Ishikawa (cell line): ENCODE results near the gene KRT1.

Source experiments
- CEBPB ChIP-seq: IDR thresholded peaks from 2 replicates; pipeline ENCODE4 v1.6.1; 2012
- CREB1 ChIP-seq: IDR thresholded peaks from 2 replicates; pipeline ENCODE4 v1.6.1; 2012; ENCODE audit warnings: low read depth
- EGR1 ChIP-seq: IDR thresholded peaks from 2 replicates; pipeline ENCODE4 v1.6.1; 2012
- EP300 ChIP-seq: IDR thresholded peaks from 2 replicates; pipeline ENCODE4 v1.6.1; 2012; ENCODE audit warnings: borderline replicate concordance
- FOXM1 ChIP-seq: IDR thresholded peaks from 2 replicates; pipeline ENCODE4 v1.6.1; 2012; ENCODE audit warnings: low read depth, borderline replicate concordance
- NFIC ChIP-seq: IDR thresholded peaks from 2 replicates; pipeline ENCODE4 v1.6.1; 2012
- RAD21 ChIP-seq: IDR thresholded peaks from 2 replicates; pipeline ENCODE4 v1.6.1; 2012; ENCODE audit warnings: low read depth
- TAF1 ChIP-seq: IDR thresholded peaks from 2 replicates; pipeline ENCODE4 v1.6.1; 2012; ENCODE audit warnings: low read depth, mild to moderate bottlenecking
- TCF12 ChIP-seq: IDR thresholded peaks from 2 replicates; pipeline ENCODE4 v1.6.1; 2012; ENCODE audit warnings: low read depth
- TEAD4 ChIP-seq: IDR thresholded peaks from 2 replicates; pipeline ENCODE4 v1.6.1; 2012
- YY1 ChIP-seq: IDR thresholded peaks from 2 replicates; pipeline ENCODE4 v1.6.1; 2012; ENCODE audit warnings: low read depth
- ZBTB7A ChIP-seq: IDR thresholded peaks from 2 replicates; pipeline ENCODE4 v1.6.1; 2012; ENCODE audit warnings: low read depth
- TF ChIP-seq, protein P1 (sequence below): IDR thresholded peaks from 2 replicates; pipeline ENCODE4 v1.6.1; 2012
- TF ChIP-seq, protein P2 (sequence below): IDR thresholded peaks from 2 replicates; pipeline ENCODE4 v1.6.1; 2012; ENCODE audit warnings: low read depth, mild to moderate bottlenecking
- TF ChIP-seq, protein P3 (sequence below): IDR thresholded peaks from 2 replicates; pipeline ENCODE4 v1.6.1; 2012

The KRT1 gene

DNA sequence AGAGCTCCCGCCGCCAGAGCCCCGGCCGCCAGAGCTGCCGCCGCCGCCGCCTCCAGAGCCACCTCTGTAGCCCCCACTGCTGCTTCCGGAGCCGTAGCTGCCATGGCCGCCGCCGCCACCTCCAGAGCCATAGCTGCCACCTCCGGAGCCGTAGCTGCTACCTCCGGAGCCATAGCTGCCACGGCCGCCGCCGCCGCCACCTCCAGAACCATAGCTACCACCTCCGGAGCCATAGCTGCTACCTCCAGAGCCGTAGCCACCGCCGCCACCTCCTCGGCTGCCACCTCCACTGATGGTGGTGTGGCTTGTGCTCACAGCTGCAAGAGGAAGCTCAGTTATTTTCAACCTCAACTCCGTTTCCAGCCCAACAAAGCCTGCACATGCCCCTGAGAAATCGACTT, 4.9 kb downstream of the KRT1 start:
- TF ChIP-seq EP300, result no peak
- no peak for TF ChIP-seq RAD21

DNA sequence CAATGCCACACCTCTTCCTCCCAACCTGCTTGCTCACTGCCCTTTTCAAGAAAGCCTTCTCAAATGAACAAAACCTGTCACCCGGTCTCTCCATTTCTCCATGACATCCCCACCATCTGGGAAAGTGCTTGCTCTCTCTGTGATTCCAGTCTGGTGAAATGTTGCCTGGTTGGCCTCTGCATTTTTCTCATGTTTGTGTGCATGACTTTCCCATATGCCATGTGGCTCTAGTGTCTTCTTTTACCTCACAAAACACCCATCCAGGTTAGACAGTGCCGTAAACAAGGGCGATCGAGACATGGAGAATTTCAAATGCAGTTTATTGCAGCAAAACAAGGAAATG, 5.8 kb downstream of the KRT1 start:
- TF ChIP-seq RAD21, result no peak

DNA sequence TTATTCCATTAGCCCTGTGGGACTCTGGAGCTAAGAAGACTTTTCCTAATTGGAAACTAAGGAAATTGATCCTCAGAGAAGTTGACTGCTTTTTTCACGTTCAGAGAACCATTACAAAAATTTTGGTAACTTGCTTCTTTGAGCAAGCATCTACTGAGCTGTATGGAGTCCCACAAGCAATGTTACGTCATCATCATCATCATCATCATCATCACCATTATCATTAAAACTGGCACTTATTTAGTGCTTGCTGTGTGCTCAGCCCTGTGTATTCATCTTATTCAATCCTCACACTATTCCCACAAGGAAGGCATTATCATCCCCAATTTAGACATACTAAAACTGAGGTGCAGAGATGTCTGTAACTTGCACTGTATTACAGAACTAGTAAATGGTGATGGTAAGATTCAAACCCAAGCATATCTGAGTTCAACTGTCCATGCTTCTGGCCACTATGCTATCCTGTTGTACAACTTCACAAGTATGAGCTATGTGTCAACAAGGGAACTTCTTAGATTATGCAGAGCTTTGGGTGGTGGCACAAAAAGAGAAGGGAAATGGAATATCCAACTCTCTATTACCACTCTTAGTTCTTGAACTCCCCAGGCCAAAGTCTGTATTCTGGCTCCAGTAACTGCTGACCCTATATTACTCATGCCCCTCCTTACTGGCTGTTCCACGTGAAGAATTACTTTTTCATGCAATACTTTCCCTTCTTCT, 6.3 kb downstream of the KRT1 start:
- TF ChIP-seq FOXM1, result no peak
- TF ChIP-seq YY1, result no peak
- TF ChIP-seq, protein P1, sequence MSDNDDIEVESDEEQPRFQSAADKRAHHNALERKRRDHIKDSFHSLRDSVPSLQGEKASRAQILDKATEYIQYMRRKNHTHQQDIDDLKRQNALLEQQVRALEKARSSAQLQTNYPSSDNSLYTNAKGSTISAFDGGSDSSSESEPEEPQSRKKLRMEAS, result no peak
- TF ChIP-seq EGR1, result no peak
- no peak for TF ChIP-seq ZBTB7A
- TF ChIP-seq TAF1, result no peak
- TF ChIP-seq TEAD4, result no peak
- no peak for TF ChIP-seq TCF12
- TF ChIP-seq, protein P2, sequence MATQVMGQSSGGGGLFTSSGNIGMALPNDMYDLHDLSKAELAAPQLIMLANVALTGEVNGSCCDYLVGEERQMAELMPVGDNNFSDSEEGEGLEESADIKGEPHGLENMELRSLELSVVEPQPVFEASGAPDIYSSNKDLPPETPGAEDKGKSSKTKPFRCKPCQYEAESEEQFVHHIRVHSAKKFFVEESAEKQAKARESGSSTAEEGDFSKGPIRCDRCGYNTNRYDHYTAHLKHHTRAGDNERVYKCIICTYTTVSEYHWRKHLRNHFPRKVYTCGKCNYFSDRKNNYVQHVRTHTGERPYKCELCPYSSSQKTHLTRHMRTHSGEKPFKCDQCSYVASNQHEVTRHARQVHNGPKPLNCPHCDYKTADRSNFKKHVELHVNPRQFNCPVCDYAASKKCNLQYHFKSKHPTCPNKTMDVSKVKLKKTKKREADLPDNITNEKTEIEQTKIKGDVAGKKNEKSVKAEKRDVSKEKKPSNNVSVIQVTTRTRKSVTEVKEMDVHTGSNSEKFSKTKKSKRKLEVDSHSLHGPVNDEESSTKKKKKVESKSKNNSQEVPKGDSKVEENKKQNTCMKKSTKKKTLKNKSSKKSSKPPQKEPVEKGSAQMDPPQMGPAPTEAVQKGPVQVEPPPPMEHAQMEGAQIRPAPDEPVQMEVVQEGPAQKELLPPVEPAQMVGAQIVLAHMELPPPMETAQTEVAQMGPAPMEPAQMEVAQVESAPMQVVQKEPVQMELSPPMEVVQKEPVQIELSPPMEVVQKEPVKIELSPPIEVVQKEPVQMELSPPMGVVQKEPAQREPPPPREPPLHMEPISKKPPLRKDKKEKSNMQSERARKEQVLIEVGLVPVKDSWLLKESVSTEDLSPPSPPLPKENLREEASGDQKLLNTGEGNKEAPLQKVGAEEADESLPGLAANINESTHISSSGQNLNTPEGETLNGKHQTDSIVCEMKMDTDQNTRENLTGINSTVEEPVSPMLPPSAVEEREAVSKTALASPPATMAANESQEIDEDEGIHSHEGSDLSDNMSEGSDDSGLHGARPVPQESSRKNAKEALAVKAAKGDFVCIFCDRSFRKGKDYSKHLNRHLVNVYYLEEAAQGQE, result no peak
- TF ChIP-seq CREB1, result no peak

DNA sequence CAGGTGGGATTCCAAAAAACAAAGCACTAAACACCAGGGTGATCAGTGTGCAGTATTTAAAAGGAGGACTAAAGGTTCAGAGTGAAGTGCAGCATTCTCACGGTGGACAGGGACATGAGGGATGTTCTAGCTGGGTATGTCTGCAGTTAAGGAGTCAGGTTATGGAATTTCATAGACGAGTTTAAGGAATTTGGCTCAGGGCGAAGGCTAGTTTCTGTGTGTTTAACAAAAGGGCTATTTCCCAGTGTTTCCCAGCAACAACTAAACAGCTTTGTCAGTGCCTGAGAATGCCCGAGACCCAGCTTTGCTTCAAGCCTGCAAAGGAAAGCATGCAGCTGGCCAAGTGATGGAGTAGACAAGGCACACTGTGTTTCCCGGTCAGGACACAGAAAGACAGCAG, 7.0 kb downstream of the KRT1 start:
- TF ChIP-seq, protein P3, sequence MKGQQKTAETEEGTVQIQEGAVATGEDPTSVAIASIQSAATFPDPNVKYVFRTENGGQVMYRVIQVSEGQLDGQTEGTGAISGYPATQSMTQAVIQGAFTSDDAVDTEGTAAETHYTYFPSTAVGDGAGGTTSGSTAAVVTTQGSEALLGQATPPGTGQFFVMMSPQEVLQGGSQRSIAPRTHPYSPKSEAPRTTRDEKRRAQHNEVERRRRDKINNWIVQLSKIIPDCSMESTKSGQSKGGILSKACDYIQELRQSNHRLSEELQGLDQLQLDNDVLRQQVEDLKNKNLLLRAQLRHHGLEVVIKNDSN, result no peak
- TF ChIP-seq EP300 (no peak), YY1 (no peak), CEBPB (no peak), TEAD4 (no peak), ZBTB7A (no peak), EGR1 (no peak), FOXM1 (no peak), TAF1 (no peak), RAD21 (no peak), NFIC (no peak), CREB1 (no peak)
- TF ChIP-seq, protein P1, result no peak
- TF ChIP-seq, protein P2, result no peak

DNA sequence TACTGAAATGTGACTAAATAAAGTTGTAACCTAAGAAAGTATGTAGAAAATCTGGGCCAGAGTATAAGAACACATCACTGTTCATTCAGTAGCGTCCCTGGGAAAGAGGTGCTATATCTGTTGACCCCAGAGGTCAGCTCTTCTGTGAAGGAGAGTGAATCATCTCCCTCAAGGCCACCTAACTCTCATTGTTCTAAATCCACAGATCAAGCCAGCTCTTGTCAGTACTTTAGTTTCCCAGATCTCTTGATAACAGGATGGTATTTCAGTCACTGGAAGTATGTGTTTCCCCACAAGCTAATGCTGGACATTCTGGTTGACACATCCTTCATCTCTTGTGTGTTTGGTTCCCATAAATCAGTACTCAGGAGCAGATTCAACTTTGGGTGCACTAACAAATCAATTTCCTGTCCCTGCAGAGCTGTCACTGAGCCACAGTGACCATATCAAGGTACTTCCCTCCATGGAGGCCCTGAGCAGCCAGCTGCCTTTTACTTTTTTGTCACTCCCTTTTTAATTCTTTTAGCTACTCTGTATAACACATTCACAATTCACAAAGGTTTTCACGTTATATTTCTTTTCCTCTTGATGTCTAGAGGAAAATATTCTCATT, 7.8 kb downstream of the KRT1 start:
- TF ChIP-seq RAD21 (no peak), CREB1 (no peak), EGR1 (no peak), FOXM1 (no peak), TCF12 (no peak)
- TF ChIP-seq, protein P3, result no peak

DNA sequence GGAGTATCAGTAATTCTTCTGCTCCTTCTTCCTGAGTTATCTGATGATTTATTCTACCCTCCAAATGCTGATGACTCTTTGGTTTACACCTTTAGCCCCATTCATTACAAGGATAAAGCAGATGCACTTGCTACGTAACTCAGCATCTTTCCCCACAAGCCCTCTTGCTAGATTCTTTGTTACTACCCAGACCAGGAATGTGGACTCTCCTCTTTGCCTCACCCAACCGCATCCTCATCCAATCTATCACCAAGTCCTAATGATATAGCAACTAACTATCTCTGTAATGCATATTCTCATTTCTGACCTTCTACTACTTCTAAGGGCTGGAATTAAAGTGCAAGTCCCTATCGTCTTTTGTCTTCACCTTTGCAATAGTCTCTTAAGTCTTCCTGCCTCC, 9.2 kb downstream of the KRT1 start:
- TF ChIP-seq, protein P1, result no peak
- TF ChIP-seq YY1 (no peak), ZBTB7A (no peak), CEBPB (no peak), TAF1 (no peak), RAD21 (no peak), EP300 (no peak), FOXM1 (no peak), TCF12 (no peak), NFIC (no peak), TEAD4 (no peak), EGR1 (no peak), CREB1 (no peak)
- TF ChIP-seq, protein P3, result no peak
- TF ChIP-seq, protein P2, result no peak
